ENCODE results near the gene TRERF1. TPM values are rescaled to one million over a fixed set of nuclear protein-coding genes. Genes with fewer than 3 reads are reported as not detected.
A peak's percentile ranks its signal among the peaks of the same experiment; 100 is the strongest.

The TRERF1 gene
- total RNA-seq, 6 experiments from 2014 or later: 10.5 to 16.4 (median 15.2) TPM

GRCh38 chr6:42229506-42230119 lies 222.1 kb downstream of the TRERF1 start:
- Mint-ChIP-seq H3K4me3 (no peak overlapping the region), H3K4me1 (ENCODE audit: low read depth) (peaks cover 40% of the 10 kb centered on the region), H3K9me3 (no peaks in the 10 kb centered on the region), H3K36me3 (ENCODE audit: low read depth) (peaks cover 35% of the 10 kb centered on the region), H3K27me3 (ENCODE audit: insufficient read depth) (peaks cover 8% of the 10 kb centered on the region), H3K27ac (no peak overlapping the region)
- TF ChIP-seq, protein P1, sequence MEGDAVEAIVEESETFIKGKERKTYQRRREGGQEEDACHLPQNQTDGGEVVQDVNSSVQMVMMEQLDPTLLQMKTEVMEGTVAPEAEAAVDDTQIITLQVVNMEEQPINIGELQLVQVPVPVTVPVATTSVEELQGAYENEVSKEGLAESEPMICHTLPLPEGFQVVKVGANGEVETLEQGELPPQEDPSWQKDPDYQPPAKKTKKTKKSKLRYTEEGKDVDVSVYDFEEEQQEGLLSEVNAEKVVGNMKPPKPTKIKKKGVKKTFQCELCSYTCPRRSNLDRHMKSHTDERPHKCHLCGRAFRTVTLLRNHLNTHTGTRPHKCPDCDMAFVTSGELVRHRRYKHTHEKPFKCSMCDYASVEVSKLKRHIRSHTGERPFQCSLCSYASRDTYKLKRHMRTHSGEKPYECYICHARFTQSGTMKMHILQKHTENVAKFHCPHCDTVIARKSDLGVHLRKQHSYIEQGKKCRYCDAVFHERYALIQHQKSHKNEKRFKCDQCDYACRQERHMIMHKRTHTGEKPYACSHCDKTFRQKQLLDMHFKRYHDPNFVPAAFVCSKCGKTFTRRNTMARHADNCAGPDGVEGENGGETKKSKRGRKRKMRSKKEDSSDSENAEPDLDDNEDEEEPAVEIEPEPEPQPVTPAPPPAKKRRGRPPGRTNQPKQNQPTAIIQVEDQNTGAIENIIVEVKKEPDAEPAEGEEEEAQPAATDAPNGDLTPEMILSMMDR (IDR thresholded peaks at IDR 0.05): no peak
- no peak for DNase-seq

- peaks cover 26% of the 10 kb centered on the region for H3K36me3 Mint-ChIP-seq (ENCODE audit: low read depth)
- H3K9me3 Mint-ChIP-seq: no peaks in the 10 kb centered on the region
- H3K4me1 Mint-ChIP-seq (ENCODE audit: low read depth): peaks cover 46% of the 10 kb centered on the region
- no peak for DNase-seq
- peak overlapping the region; percentile 19; the same call in 1 of the 2 replicates for H3K27ac Mint-ChIP-seq
- peaks cover 8% of the 10 kb centered on the region for H3K27me3 Mint-ChIP-seq (ENCODE audit: insufficient read depth)
- no peak overlapping the region for H3K4me3 Mint-ChIP-seq
- TF ChIP-seq, protein P1 (IDR thresholded peaks at IDR 0.05): no peak
Measured at GRCh38 chr6:42228305-42228704, 223.4 kb downstream of the TRERF1 start.

DNA sequence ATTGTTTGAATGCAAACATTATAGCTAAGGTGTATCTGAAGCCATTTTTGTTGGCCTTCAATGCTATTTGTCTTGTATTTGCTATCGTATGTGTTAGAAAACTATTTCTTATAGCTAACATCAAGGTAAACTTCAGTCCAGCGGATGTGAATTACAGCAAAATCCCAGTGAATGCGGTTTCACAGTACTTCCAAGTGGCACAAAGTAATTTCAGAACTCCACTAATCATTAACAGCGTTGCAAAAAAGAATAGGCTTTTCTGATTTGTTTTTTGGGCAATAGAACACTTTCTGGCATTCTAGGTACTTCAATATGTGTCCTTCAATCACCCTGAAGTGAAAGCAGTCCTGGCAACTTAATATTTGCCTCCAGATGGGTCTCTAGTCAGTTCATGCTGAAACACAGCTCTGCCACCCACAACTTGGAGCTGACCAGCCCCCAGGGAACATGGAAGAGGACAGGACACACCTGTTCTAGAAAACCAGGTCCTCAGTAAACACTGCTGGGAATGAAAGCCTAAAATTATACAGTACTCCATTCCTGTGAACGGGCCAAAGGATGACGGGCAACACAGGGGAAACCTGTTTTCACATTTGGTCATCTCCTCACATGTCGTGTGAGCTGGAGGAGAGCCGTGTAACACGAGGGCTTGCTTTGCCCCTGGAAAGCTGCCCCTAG lies 224.4 kb downstream of the TRERF1 start:
- H3K27me3 Mint-ChIP-seq (ENCODE audit: insufficient read depth): peaks cover 8% of the 10 kb centered on the region
- H3K27ac Mint-ChIP-seq: peak overlapping the region; percentile 97
- TF ChIP-seq, protein P1 (IDR thresholded peaks at IDR 0.05): no peak
- peaks cover 46% of the 10 kb centered on the region for H3K4me1 Mint-ChIP-seq (ENCODE audit: low read depth)
- no peak for DNase-seq
- H3K9me3 Mint-ChIP-seq: no peaks in the 10 kb centered on the region
- peak overlapping the region; percentile 80 for H3K4me3 Mint-ChIP-seq
- peaks cover 22% of the 10 kb centered on the region for H3K36me3 Mint-ChIP-seq (ENCODE audit: low read depth)

DNA sequence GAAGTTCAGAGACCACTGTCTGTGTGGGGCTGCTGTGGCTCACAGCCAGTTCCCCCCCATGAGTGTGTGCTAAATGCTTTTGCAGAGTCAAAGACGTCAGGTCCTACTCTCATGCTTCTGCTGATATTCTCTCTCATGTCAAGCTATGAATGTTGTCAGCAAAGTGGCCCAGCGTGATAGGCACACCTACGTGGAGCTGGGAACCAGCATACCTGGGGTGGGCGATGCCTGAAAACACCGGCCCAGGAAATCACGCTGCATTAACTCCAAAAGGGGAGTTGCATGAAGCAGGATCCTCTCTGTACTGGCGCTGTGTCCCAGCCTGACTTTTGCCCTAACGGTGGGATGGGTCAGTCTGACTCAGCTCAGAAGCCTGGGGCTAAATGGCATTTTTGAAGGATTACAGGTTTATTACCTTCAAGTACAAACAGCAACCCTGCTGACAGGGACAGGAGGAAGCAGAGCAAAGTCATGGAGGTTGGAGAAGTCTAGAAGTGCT lies 225.0 kb downstream of the TRERF1 start:
- H3K27me3 Mint-ChIP-seq (ENCODE audit: insufficient read depth): peaks cover 8% of the 10 kb centered on the region
- TF ChIP-seq, protein P1 (IDR thresholded peaks at IDR 0.05): no peak
- peak overlapping the region; percentile 80 for H3K4me3 Mint-ChIP-seq
- no peaks in the 10 kb centered on the region for H3K9me3 Mint-ChIP-seq
- DNase-seq: peak; percentile 89
- H3K27ac Mint-ChIP-seq: peak overlapping the region; percentile 97
- peaks cover 18% of the 10 kb centered on the region for H3K36me3 Mint-ChIP-seq (ENCODE audit: low read depth)
- peaks cover 47% of the 10 kb centered on the region for H3K4me1 Mint-ChIP-seq (ENCODE audit: low read depth)

DNA sequence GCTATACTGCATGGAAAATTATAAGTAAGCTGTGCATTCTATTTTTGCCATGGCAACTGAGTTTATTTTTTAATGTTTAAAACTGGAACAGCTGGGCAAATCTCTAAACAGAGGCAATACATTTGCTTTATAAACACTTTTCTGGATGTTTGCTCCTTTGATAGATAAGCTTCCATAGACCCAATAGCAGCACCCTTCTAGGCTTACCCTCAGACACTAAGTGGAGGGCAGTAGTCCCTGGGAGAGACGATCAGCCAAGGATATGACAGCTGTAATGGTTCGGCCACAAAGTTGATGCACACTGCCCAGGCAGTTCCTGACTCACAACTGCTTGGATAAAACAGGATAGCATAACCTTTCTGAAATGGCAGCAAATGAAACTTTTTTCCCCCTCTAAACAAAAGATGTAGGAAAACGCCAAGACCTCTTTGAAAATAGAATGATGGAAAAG lies 225.5 kb downstream of the TRERF1 start:
- H3K36me3 Mint-ChIP-seq (ENCODE audit: low read depth): peaks cover 18% of the 10 kb centered on the region
- peak overlapping the region; percentile 80 for H3K4me3 Mint-ChIP-seq
- TF ChIP-seq, protein P1 (IDR thresholded peaks at IDR 0.05): no peak
- DNase-seq: peak; percentile 74
- peaks cover 10% of the 10 kb centered on the region for H3K27me3 Mint-ChIP-seq (ENCODE audit: insufficient read depth)
- peaks cover 51% of the 10 kb centered on the region for H3K4me1 Mint-ChIP-seq (ENCODE audit: low read depth)
- H3K9me3 Mint-ChIP-seq: no peaks in the 10 kb centered on the region
- peak overlapping the region; percentile 97 for H3K27ac Mint-ChIP-seq

Measured in HFFc6 (cell line).